NCI-H2227 treated with DMSO at 0.1 percent for 48 hours (cell line): ENCODE data around the gene CLIP1.
"Not testable (repeated sequence)": the region's sequence is repeated elsewhere in the genome, so short reads cannot be mapped to it uniquely, and the experiment has no call there.

Source experiments
- DNase-seq: peaks from one replicate; lab custom pipeline; 2025; lab: John Stamatoyannopoulos, UW

CLIP1 gene

DNA sequence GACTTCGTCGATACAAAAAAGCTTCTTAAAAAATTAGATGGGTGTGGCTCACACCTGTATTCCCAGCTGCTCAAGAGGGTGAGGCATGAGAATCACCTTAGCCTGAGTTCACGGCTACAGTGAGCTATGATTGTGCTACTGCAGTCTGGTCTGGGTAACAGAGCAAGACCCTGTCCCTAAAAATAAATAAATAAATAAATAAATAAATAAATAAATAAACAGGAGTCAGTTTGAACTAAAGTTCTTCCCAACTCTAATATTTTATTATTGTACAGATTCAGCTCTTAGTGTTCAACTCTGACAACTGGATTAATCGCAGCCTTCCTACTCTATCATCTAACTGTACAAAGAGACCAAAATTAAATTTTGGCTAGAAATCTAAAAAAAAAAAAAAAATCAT is 12.7 kb upstream of the CLIP1 start:
- DNase-seq = no peak

DNA sequence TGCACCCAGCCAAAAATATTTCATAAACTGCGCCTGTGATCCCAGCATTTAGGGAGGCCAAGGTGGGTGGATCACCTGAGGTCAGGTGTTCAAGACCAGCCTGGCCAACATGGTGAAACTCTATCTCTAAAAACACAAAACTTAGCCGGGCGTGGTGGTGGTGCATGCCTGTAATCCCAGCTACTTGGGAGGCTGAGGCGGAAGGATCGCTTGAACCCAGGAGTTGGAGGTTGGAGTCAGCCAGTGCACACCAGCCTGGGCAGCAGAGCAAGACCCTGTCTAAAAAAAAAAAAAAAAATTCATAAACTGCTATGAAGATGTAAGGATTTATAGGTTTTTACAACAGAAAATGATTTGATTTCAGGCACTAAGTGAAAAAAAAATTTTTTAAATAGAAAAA is 6.6 kb upstream of the CLIP1 start:
- not testable (repeated sequence) for DNase-seq

DNA sequence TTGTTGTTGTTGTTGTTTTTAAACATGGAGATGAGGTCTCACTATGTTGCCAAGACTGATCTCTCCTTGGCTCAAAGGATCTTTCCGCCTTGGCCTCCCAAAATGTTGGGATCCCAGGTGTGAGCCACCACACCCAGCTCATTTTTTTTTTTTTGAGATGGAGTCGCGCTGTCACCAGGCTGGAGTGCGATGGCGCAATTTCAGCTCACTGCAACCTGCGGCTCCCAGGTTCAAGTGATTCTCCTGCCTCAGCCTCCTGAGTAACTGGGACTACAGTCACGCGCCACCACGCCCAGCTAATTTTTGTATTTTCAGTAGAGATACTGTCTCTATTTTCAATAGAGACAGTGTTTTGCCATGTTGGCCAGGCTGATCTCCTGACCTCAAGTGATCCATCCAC is 4.9 kb upstream of the CLIP1 start:
- DNase-seq = no peak

DNA sequence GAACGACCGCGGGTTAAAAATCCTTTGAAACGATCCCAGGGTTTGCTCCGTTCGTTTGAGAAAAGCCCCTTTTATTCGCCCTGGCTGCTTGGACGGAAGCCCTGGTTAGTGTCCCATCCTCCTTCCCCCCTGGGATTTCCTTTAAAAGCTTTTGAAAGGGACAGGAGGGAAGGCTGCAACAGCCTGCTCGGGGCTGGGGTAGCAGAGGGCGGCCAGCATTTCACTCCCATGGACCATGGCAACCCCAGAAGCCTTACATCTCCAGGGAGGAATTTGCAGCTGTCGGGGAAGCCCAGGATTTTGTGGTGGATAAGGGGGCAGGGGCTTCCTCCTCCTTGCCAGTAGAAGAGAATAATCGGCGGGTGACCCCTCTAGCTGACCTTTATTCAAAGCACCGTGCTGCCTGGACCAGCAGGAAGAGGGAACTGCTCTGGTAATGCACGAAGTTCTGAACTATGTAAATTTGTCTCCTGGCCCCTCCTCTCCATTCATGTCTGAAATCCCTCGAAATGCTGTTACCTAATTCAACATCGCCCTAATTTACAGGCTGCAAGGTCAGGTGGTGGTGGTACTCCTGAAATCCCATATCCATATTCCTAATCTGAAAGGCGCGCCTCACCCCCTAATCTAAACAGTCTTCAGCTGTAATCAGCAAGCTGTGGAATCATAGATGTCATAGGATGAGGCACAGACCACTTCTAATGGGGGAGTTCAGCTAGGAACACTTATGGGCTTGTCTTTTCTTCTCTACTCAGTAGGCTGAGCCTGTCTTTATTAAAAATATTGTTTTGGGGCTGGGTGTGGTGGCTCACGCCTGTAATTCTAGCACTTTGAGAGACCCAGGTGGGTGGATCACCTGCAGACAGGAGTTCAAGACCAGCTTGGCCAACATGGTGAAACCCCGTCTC is 1.0 kb upstream of the CLIP1 start:
- peak; percentile 63 for DNase-seq

DNA sequence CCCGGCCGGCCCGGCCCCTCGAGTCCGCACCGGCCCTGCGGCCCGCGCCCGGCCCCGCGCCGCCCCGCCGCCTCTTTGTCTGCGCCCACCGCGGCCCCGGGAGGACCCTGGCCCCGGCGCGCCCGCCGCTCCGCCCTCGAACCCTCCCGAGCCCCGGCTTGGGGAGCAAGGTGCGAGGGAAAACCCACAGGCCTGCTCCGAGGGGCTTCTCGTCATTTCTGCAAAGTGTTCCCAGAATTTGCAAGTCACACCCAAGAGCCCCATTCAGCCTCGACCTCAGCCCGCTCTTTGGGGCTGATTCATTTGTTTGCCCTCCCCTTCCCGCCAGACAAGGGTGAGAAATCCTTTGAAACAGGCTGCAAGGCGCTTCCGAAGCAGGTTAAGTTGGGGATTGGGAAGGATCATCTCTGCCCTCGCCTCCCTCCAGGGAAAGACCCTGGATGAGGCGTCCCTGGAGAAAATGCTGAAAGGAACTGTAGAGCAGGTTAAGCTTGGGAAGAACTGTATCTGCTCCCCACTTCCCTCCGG is 325 bp upstream of the CLIP1 start:
- DNase-seq = peak; percentile 22

DNA sequence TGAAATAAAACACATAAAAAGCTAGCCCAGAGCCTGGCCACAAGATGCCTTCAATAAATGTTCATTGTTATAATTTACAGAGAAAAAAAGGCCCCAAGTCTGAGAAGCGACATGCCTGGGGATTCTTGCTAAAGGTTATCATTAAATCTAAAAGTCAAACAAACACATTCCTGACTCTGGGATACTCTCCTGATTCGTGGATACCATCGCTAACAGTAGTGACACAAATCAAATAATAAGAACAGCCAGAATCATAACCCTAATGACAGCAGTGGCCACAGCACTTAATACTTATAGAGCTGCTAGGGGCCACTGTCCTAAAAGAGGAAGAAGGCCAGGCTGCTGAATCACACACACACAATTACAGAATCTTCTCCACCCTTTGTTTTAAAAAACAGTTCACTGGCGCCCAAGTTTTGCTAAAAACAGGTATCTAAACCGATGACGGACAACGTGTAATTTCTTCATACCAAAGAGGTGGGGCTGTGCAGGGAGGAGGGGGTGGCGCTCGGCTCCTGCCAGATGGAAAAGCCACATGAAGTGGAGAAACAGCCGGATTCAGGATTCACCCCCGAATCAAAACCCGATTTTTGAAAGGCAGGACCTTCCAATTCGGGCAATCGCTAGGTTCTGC is 1.2 kb downstream of the CLIP1 start:
- DNase-seq = peak; percentile 9

DNA sequence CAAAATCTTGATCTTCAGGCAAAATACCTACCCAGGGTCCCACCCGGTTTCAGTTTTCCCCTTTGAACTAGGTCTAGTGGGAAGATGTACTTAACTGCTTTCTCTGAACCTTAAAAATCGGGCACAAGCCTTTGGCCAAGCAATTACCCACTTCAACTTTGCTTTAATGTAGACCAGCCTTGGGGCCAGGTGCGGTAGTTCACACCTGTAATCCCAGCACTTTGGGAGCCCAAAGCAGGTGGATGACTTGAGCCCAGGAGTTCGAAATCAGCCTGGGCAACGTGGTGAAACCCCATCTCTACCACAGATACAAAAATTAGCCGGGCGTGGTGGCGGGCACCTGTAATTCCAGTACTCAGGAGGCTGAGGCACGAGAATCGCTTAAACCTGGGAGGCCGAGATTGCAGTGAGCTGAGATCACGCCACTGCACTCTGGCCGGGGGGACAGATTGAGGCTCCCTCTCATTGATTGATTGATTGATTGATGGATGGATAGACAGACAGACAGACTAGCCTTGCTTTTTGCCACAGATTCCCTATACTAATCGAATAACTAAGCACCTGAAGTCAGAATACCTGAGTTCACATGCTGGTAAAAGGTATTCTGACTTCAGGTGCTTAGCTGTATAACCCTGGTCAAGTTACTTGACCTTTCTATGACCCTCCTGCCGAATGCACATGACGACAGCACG is 1.9 kb downstream of the CLIP1 start:
- no peak for DNase-seq

DNA sequence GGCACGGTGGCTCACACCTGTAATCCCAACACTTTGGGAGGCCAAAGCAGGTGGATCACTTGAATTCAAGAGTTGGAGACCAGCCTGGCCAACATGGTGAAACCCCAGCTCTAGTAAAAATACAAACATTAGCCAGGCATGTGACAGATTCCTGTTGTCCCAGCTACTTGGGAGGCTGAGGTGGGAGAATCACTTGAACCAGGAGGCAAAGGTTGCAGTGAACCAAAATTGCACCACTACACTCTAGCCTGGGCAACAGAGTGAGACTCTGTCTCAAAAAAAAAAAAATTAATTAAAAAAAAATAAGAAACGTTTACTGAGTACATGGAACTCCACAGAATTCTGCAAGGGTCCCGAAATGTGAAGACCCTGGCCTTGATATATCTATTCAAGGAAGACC is 3.4 kb downstream of the CLIP1 start:
- not testable (repeated sequence) for DNase-seq

DNA sequence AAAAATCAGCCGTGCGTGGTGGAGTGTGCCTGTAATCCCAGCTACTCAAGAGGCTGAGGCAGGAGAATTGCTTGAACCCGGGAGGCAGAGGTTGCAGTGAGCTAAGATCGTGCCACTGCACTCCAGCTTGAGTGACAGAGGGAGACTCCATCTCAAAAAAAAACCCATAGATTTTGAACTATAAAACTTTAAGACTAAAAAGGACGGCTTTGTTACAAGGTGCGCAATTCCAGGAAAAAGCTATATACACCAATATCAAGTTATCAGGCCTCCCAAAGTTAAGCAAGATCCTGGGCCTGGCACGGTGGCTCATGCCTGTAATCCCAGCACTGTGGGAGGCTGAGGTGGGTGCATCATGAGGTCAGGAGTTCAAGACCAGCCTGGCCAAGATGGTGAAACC is 6.8 kb downstream of the CLIP1 start:
- DNase-seq = not testable (repeated sequence)

DNA sequence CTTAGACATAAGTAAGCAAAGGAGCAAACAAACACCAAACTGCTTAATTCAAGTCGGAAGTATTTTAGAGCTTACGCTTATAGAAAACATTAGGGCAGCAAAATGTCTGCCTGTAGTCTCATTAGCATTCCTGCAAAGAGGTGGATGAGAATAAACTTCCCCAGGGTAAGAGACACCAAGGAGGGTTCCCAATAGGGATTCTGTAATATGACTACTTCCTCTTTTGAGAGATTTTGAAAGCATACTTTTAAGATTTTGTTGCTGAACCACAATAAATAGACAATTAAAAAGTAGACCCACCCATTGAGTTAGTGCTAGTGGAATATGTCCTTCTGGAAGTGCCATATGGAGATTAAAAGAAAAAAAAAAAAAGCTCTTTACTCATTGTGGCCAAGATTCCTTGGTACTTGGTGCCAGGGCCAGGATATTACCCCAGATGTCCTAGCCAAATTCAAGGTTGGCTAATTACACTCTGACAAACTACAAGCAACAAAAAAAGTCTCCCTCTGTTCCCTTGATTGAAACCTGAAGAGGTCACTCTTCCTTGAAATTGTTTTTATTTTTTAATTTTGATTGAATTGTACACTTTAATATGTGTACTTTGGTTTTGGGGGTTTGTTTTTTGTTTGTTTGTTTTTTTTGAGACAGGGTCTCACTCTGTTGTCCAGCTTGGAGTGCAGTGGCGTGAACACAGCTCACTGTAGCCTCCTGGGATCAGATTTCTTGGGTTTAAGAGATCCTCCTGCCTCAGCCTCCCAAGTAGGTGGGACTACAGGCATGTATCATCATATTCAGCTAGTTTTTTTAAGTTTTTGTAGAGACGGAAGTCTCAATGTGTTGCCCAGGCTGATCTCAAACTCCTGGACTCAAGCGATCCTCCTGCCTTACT is 8.7 kb downstream of the CLIP1 start:
- DNase-seq = no peak

DNA sequence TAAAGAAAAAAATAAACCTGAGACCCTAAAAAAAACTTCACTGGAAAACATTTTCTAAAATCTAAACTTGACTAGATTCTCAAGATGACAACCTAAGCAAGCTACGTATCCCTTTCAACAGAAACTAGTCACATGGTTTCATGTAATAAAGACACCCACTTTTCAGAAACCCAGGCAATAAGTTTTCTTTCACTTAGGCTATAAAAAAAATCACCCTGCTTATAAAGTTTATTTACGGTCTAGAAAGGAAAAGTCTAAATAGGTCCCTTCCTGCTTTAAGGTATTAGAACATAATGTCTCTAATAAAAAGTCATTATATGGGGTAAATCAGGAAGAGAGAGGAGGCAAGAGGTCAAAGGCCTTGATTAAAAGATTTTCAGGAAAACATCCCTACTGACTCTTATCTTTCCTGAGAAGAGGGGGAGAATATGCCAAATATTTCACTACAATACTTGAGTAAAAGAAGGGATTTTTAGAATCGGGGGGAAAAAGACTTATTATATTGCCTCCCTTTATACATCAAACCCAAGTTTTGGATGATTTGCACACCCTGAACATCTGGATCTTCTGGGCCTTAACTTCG is 9.5 kb downstream of the CLIP1 start:
- DNase-seq = no peak

DNA sequence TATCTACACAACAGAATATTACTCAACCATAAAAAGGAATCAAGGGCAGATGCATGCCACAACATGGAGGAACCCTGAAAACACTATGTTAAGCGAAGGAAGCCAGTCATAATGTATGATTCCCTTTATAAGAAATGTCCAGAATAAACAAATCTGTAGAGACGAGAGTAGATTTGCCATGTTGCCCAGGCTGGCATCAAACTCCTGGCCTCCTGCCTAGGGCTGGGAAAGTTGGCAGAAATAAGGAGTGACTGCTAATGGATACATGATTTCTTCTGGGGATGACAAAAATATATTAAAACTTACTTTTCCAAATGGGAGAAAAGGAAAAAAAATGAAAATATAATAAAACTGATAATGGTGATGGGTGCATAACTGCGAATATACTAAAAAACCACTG is 10.9 kb downstream of the CLIP1 start:
- no peak for DNase-seq

DNA sequence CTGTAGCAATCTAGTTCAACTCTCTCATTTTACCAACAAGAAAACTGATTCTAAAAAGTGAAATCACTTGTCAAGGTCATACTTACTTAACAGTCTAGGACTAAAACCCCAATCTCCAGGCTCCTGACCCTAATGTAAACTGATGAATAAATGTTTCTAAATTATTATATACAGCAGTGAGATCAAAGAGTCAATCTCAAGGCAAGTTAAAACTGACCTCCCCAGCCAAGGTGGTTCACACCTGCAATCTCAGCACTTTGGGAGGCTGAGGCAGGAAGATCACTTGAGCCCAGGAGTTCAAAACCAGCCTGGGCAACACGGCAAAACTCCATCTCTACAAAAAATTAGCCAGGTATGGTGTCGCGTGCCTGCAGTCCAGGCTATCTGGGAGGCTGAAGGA is 15.3 kb downstream of the CLIP1 start:
- no peak for DNase-seq

DNA sequence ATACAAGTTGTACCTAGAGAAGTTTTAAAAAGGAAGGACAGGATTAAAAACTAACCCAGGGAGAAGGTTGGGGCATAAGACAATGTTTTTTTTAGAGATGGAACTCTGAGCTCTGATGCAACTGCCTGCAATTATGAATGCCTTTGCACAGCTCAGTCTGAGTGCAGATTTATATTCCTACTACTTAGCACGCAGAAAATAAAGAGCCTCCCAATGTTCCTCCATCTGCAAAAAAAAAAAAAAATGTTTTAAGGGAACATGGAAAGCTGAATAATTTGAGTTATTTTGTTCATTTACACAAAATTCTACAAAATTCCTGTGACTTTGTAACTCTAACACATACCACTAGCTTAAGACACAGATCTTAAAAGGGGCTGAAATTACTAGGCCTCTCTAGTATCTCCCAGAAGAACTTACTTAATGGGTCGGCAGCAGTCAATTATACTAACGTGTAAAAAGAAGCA is 15.7 kb downstream of the CLIP1 start:
- DNase-seq = no peak

DNA sequence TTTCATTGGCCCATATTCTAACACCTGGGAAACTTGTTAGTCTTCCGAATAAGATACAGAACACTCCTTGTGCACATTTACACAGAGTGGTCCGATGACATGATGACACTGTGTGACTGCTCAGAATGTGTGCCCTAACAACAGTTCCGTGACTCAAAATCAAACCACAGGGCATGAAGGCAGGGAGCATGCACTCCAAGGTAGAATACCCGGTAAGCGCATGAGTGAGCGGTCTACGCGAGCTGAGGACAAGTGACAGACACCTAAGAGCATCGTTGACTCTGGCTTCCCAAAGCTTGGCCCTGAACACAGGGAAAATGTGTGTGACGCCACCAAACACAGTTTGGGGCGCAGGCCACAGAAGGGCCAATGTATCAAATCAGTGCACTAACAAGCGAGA is 18.6 kb downstream of the CLIP1 start:
- no peak for DNase-seq

DNA sequence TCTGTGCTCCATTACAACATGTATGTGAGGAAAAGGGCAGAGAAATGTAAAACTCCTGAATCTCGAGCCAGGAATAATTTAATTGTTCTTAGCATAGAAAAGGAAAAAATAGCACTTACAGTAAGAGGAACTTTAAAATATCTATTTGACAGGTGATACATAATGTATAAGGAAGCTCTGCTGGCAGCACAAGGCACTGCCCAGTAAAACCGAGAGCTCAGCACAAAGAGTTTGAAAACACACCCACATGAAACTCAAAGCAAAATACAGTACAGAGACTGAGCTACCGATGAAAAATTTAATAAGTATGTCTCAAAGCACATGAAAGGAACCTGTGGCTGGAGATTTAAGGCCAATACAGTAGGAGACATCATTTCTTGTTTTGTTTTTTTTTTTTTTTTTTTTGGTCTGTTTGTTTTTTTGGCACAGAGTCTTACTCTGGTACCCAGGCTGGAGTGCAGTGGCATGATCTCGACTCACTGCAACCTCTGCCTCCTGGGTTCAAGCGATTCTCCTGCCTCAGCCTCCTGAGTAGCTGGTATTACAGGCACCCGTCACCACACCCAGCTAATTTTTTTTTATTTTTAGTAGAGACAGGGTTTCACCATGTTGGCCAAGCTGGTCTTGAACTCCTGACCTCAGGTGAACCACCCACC is 19.2 kb downstream of the CLIP1 start:
- DNase-seq = no peak

DNA sequence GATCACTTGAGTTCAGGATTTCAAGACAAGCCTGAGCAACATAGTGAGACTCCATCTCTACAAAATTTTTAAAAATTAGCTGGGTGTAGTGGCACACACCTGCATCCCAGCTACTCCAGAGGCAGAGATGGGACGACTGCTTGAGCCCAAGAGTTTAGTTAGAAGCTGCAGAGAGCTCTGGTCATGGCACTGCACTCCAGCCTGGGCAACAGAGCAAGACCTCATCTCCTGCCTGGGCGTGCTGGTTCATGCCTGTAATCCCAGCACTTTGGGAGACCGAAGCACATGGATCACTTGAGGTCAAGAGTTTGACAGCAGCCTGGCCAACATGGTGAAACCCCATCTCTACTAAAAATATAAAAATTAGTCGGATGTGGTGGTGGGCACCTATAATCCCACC is 20.2 kb downstream of the CLIP1 start:
- DNase-seq = no peak

DNA sequence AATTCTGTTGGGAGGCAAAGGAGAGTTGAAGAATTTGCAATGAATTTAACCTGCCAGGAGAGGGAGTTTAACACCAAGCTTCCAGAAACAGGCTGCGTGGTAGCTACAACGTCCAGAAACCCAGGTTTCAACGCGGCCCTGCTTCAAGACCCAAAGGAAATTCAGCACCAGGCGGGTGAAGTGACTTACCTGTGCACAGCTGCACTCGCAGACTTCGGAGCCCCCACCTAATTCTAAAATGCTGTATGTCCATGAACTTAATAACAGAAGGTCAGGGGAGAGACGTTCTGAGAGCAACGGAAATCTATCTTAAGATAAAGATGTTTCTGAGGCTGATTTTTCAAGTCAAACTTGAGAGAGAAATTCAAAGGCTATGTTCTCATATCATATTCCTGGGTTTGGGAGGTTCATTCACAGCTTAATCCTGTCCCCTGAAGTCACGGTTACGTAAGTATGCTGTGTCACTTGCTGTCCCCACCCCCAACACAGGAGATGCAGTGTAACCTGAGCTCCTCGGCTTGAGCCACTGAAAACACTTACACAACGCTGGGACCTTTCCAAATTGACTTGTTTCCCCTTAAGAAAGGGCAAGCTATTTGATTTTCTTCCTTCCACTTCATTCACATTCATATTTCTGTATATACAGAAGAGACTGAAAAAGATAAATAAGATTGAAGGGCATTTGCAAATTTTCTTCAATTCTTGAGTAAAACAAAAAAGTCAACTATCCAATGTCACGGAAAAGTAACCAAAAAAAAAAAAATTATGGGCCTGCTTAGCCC is 22.7 kb downstream of the CLIP1 start:
- peak; percentile 48 for DNase-seq

DNA sequence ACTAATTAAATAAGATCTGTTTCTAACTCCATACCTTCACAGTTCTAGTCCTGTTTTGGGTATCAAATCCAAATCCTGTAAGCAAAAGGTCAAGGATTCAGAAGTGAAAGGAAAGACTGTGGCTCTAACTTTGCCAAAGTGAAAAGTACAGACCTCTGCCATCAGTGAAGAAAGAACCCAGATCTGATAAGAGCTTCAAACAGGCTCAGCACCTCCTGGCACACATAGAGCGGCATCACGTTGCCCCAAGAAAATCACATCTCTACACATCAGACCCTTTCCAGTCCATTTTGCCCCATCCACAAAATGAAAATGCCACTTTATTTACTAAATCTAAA is 23.2 kb downstream of the CLIP1 start:
- DNase-seq = no peak

DNA sequence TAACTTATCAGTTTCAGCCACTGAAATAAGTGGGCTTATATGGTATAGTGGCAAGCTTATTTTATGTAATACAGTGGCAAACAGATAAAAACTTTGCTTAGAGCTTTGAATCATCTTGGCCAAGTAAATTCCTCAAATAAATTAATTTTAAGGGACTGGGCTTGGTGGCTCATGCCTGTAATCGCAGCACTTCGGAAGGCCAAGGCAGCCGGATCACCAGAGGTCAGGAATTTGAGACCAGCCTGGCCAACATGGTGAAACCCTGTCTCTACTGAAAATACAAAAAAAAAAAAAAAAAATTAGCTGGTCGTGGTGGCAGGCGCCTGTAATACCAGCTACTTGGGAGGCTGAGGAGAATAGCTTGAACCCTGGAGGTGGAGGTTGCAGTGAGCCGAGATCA is 24.5 kb downstream of the CLIP1 start:
- DNase-seq = not testable (repeated sequence)
